Activated T-cell treated with anti-CD3 and anti-CD28 coated beads, Interleukin-2, amount 50 U/mL, for 48 hours (primary cell): ENCODE data around the gene SCN5A.

Source experiments
- DNase-seq, 2 experiments: peaks; one replicate each; pipeline ENCODE4 v3.0.0-alpha.2; 2020

The SCN5A gene

GRCh38 chr3:38556640-38557358 is 92.7 kb downstream of the SCN5A start:
- no peak for DNase-seq

DNA sequence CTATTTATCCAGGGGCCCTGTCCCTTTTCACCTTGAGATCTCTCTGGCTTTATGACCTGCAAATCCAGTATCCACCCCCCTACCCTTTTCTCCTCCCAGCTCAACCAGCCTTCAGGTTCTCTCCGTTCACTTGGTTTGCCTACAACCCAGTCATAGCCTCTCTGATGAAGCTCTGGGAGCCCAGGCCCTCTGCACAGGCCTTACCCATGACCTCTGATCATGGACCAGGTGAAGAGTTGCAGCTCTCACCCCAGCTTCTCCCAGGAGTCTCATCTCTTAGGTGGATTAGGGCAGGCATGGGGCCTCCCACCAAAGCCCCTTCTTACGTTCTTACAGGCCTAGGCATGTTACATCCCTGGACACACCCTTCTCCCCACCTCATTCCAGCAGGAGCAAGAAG is 93.6 kb downstream of the SCN5A start:
- no peak for DNase-seq

- DNase-seq, result no peak
Measured at GRCh38 chr3:38555149-38555840, 94.2 kb downstream of the SCN5A start.

- DNase-seq, result no peak
Measured at GRCh38 chr3:38554127-38554827, 95.2 kb downstream of the SCN5A start.

DNA sequence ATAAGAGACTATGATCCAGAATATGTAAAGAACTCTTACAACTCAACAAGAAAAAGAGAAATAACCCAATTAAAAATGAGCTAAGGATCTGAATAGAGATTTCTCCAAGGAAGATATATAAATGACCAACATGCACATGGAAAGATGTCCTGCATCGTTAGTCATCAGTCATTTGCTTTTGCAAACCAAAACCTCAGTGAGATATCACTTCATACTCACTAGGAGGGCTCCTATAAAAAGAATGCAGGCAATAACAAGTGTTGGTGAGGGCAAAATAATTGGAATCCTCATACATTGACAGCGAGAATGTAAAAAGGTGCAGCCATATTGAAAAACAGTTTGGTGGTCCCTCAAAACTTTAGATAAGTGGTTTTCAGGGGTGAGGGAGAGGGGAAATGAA is 96.4 kb downstream of the SCN5A start:
- no peak for DNase-seq

DNA sequence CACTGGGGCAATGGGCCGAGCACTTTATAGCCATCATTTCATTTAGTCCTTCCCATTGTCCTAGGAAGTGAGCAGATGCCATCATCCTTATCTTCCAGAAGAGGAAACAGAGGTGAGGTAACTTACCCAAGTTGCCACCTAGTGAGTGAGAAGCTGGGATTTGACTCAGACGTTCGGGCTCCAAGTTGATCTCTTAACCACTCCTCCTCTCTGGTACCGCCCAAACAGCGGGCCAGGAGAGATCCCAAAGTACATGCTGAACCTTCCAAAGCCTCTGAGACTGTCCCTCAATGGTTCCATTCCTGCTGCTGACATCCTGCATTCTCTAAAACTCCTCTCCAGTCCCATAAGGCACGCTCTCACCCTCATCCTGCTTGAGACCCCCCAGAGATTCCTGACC is 97.1 kb downstream of the SCN5A start:
- no peak for DNase-seq

GRCh38 chr3:38551026-38551832 is 98.3 kb downstream of the SCN5A start:
- DNase-seq, result no peak

DNA sequence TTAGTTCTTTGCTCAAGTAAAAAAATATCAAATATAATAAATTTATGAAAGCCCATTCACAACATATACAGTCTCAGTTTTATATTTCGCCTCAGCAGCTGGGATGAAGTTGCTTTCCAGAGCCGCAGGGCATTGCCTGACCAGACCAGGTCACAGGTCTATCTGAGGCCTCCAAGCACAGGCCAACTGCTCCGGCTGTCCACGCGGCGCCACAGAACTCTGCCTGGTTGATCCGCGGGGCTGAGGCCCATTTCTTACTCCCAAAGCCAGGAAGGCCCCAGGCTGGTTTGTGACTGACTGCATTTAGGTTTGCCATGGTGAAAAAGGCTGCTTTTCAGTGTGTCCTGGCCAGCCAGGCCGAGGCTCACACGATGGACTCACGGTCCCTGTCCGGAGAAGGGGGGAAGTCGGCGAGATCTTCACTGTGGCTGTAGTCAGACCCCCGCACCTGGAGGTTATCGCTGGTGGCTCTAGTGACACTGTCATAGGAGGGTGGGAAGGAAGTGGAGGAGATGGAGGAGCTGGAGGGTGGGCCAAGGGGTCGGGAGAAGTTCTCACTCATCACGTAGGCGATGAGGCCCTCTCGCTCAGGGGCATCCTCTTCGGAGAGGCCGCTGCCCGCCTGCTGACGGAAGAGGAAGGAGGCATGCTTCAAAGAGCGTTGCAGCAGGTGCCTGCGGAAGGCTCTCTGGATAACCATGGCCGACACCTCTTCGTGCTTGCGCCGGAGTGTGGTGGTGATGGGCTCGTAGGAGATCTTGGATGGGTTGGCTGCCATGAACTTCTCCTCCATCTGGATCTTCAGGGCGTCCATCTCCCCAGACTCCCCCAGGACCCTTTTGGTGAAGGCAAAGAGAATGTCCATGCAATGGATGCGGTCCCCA is 99.3 kb downstream of the SCN5A start:
- no peak for DNase-seq

- DNase-seq, result no peak
Measured at GRCh38 chr3:38549486-38549885, 100.0 kb downstream of the SCN5A start.

GRCh38 chr3:38549082-38549481 is 100.4 kb downstream of the SCN5A start:
- no peak for DNase-seq

GRCh38 chr3:38548154-38548931 is 101.1 kb downstream of the SCN5A start:
- no peak for DNase-seq

DNA sequence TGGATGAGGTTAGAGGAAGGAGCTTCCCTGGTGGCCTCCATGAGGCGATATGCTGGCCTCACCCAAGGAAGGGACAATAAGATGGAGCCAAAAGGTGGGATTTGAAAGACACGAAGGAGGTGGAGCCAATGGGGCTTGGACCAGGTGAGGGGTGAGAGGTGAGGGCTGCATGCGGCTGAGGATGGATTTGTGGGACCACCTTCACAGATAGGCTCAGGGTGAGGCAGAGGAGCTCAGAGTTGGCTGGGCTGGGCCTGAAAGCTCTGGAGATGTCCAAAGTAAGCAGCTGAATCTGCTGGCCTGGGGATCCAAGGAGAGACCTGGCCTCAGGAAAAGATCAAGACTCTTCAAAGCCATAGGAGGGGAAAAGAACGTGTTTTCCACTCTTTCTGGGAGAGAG is 103.5 kb downstream of the SCN5A start:
- DNase-seq, result no peak

- no peak for DNase-seq
Measured at GRCh38 chr3:38545550-38545949, 103.9 kb downstream of the SCN5A start.

GRCh38 chr3:38544926-38545325 is 104.6 kb downstream of the SCN5A start:
- no peak for DNase-seq

DNA sequence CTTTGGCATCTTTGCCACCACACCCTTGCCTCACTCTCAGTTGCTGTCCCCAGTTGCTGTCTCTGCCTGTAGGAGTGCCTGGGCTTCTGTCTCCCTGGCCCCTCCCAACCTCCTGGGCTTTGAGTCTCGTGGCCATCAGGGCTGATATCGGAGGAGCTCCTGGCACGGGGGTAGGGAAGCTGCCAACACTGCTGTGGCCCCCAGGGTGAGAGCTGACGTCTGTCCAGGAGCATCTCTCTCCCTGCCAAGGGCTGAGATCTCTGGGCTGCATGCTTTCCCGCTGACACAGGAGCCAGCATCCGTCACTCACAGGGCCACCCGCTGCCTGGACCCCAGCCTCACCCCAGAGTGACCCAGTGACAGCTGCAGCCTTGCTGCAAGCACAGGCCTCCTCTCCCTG is 105.9 kb downstream of the SCN5A start:
- DNase-seq, result no peak

GRCh38 chr3:38542401-38543298 is 106.8 kb downstream of the SCN5A start:
- no peak for DNase-seq

DNA sequence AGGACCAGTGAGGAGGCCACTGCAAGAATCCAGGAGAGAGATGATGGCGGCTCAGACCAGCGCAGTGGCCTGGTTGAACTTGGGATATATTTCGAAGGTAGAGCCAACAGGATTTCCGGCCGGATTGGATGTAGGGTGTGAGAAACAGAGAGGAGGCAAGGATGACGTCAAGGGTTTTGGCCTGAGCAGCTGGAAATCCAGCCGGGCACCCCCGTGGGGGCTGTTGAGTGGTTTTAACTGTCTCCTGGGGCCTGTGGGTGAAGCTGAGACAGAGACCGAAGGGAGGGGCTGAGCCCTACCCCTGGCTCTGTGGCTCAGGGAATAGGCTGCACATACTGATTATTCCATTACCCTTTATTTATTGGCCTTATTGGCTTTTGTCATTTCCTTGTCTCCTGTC is 107.7 kb downstream of the SCN5A start:
- no peak for DNase-seq

GRCh38 chr3:38538773-38539353 is 110.6 kb downstream of the SCN5A start:
- no peak for DNase-seq

- no peak for DNase-seq
Measured at GRCh38 chr3:38536671-38537070, 112.8 kb downstream of the SCN5A start.

DNA sequence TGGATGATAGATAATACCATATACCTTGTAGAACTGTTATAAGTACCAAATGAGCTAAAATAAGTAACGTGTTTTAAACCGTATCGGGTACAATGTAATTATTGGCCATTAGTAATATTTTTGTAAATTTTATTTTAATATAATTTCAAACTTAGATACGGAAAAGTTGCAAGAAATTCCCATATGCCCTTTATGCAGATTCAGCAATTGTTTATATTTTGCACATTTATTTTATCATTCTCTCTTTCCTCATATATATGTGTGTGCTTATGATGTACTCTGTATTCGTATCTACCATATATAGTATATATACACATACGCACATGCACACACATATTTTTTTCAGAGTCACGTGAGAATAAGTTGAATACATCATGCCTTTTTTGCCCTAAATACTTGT is 114.9 kb downstream of the SCN5A start:
- DNase-seq, result no peak
